ENCODE results near the gene GRK6.
"Not testable (repeated sequence)": the region's sequence is repeated elsewhere in the genome, so short reads cannot be mapped to it uniquely, and the experiment has no call there.

The GRK6 gene

DNA sequence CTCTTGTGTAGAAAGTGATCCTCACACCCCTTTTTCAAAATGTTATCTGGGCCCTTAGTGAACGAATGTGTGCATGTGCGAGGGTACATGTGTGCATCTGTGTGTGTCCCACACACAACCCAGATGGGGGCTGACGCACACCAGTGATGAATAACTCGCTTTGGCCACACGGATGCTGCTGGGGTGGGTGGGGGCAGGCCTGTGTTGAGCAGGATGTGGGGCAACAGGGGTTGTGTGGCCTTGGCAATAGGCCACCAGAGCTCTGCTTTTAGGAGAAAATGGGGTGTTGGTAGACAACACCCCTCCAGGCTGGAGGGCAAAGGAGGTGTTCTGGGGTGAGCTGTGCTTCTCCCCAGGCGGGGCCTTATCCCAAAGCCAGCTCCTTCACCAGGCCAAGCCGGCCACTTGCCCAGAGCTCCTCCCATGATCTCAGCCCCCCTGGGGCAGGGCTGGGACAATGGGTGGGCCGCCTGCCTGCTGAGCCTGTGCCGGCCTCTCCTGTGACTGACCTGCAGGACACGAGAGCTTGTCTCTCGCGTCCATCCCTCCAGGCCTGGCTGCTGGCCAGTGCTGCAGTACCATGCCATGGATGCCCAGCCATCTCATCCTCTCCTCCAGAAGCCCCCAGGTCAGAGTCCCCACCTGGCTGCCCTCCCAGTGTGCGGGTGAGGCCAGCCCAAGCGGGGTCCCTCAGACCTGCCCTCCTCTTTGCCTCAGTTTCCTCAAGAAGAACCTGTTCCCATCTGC, 45.3 kb downstream of the GRK6 start:
- no peak for DNase-seq (ENCODE audit: low read depth)

GRCh38 chr5:177472460-177473442, 46.3 kb downstream of the GRK6 start:
- DNase-seq (ENCODE audit: low read depth), result no peak

- DNase-seq (ENCODE audit: low read depth), result no peak
These were observed 47.0 kb downstream of the GRK6 start, which contains the start of gene DBN1 for GRCh38 chr5:177473443-177474001. TSS of gene DBN1 (minus strand) at chr5:177473634. CDS start at chr5:177473521, 113 bp downstream.

- DNase-seq (ENCODE audit: low read depth), result no peak
These were observed 47.6 kb downstream of the GRK6 start for GRCh38 chr5:177474002-177474476.

DNA sequence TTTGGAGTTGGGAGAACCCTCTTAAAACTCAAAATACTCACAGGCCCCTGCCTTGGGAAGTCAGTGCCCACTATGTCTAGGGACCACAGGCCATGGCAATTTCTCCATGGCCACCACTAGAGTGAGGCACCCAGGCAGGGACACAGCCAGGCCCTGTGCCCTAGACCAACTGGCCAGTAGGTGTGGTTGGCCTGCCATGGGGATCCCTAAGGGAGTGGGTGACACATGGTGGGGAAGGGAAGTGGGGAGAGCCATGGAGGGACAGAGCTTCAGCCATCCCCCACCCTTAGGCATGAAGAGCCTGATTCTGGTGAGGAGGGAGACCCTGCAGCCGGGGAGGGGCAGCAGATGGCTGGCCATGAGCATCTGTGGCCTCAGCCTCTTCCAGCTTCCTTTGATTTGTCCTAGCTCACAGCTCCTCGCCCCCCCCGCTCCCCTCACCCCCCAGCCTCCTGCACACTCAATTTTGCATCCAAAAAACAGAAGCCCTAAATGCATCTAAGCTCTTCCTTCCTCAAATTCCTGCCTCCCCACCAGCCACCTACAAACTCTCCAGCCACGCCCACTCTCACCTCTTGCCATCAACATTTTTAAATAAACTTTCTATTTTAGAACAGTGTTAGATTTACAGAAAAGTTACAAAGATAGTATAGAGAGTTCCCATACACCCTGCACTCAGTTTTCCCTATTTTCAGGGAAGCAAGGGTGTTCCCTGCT, 48.5 kb downstream of the GRK6 start:
- DNase-seq (ENCODE audit: low read depth), result no peak

DNA sequence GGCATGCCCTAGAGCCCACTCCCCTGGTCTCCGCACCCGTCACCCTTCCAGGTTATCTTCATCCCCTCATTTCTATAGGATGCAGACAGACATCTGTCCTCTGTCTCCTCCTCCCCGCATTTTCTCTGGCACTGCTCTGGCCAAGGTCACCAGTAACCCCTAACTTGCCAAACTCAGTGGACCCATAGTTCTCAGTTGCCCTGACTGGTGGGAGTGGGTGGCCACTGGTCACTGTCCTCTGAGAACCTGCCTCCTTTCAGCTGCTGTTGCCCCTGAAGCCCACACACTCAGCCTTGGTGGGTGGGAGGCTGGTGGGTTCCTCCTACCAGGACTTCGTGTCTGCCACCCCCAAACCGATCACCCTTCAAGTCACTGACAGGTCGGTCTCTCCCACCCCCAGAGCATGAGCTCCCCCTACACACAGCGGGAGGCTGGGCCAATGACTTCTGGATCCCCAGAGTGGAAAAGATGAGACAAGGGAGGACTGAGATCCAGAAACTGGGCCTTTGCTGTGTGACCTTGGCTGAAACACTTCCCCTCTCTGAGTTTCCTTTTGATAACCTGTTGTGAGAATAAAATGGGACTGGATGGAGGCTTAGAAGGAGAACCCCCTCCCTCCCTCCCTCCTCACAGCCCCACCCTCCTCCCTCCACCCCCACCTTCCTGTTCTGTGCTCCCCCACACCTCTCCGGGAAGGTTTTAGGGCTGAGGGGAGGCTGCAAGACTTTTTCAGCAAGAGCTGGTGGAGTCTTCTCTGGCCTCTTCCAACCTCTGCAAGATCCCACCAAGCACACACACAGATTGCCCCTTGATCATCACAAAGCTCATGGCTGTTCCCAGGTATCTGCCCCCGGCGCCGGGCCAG, 49.3 kb downstream of the GRK6 start:
- no peak for DNase-seq (ENCODE audit: low read depth)

DNA sequence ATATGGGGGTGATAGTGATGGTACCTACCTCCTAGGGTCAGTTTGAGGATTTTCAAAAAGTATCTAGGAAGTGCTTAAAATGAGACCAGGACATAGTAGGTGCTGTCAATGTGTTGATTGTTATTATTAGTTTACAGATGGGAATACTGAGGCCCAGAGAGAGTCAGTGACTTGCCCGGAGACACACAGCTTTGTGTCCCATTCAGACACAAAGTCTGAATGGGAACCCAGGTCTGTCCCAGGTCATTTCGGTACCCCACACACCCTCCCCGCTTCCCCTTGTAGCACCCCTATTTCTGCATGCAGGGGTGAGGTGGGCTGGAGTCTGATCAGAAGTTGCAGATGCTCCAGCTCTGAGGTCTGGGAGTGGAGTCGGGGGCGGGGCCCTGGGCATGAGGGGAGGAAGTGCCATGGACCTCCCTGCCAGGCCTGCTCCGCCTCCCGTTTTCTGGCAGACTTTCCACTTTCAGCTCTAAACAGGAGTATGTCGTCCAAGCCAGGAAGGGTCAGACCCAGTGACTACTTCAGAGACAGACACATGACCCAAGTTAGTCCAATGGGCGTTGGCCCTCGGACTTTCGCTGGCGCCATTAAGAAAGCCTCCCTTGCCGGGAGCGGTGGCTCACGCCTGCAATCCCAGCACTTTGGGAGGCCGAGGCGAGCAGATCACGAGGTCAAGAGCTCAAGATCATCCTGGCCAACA, 50.2 kb downstream of the GRK6 start:
- DNase-seq (ENCODE audit: low read depth), result peak; percentile 52

- DNase-seq (ENCODE audit: low read depth), result no peak
These were observed 51.4 kb downstream of the GRK6 start for GRCh38 chr5:177477701-177478477.

- DNase-seq (ENCODE audit: low read depth), result peak; percentile 74
These were observed 52.5 kb downstream of the GRK6 start for GRCh38 chr5:177478711-177479646.

DNA sequence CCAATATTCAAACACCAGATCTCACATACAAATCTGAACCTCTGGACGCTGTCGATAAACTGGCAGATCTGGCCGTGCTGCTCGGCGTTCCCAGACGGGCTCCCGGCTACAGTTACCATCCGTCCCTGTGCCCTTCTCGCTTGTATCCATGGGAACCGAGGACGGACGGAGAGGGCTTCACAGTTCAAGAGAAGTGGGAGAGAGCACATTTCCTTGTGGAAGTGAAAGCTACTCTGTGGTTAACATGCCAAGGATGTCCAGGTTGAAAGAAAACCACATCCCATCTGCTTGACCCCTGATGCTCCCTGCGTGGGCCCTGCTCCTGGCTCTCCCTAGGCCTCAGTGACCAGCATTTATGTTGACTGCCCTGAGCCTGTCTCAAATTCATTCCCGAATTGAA, 53.3 kb downstream of the GRK6 start:
- peak; percentile 94 for DNase-seq (ENCODE audit: low read depth)

DNA sequence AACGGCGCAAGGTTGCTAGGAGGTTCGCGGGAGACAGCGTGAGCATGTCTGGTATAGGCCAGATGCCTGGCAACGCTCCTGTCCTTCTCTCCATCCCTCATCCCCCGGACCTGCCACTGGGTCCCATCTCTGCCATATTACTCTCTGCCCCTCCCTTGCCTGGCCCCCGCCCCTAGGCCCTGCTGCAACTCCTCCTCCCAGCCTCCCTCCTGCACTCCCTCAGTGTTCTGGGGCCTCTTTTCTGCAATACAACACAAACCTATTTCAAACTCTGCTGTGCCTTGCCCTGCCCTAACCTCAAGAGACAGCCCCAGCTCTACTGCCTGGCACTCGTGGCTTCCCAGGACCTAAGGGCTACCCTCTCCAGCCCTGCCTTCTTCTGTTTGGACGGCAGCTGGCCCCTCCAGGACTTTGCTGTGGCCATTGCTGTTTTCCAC, 55.9 kb downstream of the GRK6 start:
- DNase-seq (ENCODE audit: low read depth), result no peak

DNA sequence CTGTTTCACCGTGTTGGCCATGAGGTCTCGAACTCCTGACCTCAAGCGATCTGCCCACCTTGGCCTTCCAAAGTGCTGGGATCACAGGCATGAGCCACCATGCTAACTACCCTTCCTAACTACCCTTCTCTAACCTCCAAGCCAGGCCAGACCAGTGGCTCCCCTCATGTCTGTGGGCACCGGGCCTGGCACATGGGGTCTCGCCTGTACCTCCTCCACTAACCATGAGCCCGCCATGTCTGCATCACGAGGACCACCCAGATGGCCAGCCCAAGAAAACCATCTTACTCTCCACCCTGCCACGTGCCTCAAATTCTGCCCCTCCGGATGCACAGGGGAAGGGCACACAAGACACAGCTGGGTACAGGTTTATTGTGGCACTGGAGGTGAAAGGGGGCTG, 56.6 kb downstream of the GRK6 start:
- no peak for DNase-seq (ENCODE audit: low read depth)

DNA sequence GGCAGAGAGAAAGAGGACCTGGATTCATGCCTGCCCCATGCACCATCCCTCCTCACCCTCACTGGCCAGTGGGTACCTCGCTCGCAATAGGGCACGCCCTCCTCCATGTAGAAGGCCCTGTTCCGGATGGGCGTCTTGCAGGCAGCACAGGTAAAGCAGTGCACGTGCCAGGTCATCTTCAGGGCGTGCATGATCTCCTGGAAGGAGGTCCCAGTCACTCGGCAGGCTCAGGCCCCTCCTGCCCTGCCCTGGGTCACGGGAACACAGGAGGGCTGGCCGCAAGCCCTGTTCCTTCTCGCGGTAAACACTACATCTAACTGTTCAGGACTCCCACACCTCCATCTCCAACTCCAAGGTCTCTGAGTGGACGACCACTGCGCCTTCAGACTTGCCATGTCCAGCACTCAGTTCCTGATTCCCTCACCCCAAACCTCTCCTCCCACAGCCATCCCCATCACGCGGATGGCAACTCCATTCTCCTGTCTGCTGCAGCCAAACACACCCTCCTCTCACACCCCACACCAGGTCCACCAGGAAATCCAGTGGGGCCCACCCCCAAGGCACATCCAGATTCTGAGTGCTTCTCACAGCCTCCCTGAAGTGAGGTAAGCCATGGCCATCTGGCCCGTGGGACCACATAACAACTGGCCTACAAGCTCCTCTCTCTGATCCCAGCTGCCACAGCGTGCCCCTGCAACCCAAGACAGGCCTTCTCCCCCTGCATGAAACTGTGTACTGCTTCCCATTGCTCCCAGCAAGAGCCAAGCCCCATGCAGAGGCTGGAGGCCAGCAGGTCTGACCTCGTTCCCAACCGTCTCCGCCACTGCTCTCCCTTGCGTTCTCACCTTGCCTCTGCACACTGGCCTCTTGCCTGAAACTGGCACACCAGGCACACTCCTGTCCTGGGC, 57.8 kb downstream of the GRK6 start:
- DNase-seq (ENCODE audit: low read depth), result no peak

- no peak for DNase-seq (ENCODE audit: low read depth)
These were observed 58.5 kb downstream of the GRK6 start for GRCh38 chr5:177484902-177485549.

DNA sequence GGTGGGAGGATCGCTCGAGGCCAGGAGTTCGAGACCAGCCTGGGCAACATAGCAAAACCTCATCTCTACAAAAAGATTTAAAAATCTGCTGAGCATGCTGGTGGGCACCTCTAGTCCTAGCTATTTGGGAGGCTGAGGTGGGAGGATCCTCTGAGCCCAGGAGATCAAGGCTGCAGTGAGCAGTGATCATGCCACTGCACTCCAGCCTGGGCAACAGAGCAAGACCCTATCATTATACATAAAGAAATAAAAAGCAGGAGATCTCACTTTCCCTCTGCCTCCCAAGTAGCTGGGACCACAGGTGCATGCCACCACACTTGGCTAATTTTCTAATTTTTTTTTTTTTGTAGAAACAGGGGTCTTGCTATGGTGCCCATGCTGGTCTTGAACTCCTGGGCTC, 59.3 kb downstream of the GRK6 start:
- not testable (repeated sequence) for DNase-seq (ENCODE audit: low read depth)

GRCh38 chr5:177486256-177486655, 59.8 kb downstream of the GRK6 start:
- DNase-seq (ENCODE audit: low read depth), result no peak

- no peak for DNase-seq (ENCODE audit: low read depth)
These were observed 60.7 kb downstream of the GRK6 start for GRCh38 chr5:177487144-177487543.
